Measurements from ENCODE around the gene KAT5.
A peak's percentile ranks its signal among the peaks of the same experiment; 100 is the strongest.

DNA sequence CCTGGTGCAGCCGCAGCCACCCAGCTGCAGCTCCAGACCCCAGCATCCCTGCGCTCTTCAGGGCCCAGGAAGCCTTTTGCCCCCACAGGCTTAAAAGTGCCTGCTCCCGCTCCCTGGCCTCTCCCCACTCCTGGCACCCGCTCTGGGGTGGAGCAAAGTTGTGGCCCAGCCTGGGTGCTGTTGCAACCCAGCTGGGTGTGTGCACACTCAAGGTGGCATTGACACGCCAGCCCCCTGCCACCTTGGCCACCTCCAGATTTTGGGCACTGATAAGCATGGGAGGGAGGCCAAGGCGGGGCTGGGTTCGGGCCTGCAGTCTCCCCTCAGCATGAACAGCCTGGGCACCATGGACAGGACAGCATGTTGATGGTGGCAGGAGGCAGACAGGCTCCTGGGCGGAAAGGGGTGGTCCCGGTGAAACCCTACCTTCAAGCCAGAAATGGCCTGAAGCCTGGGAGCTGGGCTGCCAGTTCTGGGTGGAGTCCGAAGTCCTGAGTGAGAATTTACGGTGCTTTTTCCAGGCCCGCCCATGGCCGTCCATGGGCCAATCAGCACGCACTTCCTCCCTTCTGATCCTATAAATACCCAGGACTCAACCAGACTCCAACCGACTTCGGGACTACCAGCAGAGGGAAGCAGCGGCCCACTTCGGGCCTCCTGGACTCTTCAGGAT is 32.1 kb downstream of the KAT5 start:
- TF ChIP-seq, protein P1, sequence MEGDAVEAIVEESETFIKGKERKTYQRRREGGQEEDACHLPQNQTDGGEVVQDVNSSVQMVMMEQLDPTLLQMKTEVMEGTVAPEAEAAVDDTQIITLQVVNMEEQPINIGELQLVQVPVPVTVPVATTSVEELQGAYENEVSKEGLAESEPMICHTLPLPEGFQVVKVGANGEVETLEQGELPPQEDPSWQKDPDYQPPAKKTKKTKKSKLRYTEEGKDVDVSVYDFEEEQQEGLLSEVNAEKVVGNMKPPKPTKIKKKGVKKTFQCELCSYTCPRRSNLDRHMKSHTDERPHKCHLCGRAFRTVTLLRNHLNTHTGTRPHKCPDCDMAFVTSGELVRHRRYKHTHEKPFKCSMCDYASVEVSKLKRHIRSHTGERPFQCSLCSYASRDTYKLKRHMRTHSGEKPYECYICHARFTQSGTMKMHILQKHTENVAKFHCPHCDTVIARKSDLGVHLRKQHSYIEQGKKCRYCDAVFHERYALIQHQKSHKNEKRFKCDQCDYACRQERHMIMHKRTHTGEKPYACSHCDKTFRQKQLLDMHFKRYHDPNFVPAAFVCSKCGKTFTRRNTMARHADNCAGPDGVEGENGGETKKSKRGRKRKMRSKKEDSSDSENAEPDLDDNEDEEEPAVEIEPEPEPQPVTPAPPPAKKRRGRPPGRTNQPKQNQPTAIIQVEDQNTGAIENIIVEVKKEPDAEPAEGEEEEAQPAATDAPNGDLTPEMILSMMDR (IDR thresholded peaks at IDR 0.05; ENCODE audit: extremely low read depth in 1 of 2, insufficient read depth in 1 of 2, low read depth in 1 of 2, low read length in 2 of 2), result peak in 1 of 2 donors; percentile 15
- TF ChIP-seq MYC (IDR thresholded peaks at IDR 0.05; ENCODE audit: low read depth, low read length) (no peak), POLR2A (IDR thresholded peaks at IDR 0.05; ENCODE audit: low read depth, low read length) (no peak)

Measured in endothelial cell of umbilical vein (primary cell).